Spleen (tissue), 7 donors: ENCODE results near the gene FLVCR2.

Source experiments
- POLR2A ChIP-seq, 3 donors: fragments of 450-650 bp; IDR thresholded peaks; one replicate each; pipeline ENCODE4 v1.5.1; 2017; ENCODE audit warnings: antibody characterized with exemption in 3 of 3, mild to moderate bottlenecking in 1 of 3
- TF ChIP-seq, protein P1 (sequence below), 11 experiments: fragments of 200-600 bp in 7 of 11; fragments of 450-650 bp in 4 of 11; sonication (generic) in 4 of 11; IDR thresholded peaks in 8 of 11; conservative IDR thresholded peaks in 3 of 11; 1 replicate in 7 of 11; 2 replicates in 4 of 11; pipeline versions ENCODE4 v1.4.0 to v1.8.0; 2016 to 2021; ENCODE audit warnings: antibody characterized with exemption in 11 of 11, inconsistent platforms in 4 of 11, mild to moderate bottlenecking in 1 of 11
- donor health status: DM: no; HTN: no; CAD: no; lungs with moderate emphysema.
- donor health status: DM: no; HTN: no; CAD: no.
- donor health status: DM: no; HTN: no; CAD: no.

DNA sequence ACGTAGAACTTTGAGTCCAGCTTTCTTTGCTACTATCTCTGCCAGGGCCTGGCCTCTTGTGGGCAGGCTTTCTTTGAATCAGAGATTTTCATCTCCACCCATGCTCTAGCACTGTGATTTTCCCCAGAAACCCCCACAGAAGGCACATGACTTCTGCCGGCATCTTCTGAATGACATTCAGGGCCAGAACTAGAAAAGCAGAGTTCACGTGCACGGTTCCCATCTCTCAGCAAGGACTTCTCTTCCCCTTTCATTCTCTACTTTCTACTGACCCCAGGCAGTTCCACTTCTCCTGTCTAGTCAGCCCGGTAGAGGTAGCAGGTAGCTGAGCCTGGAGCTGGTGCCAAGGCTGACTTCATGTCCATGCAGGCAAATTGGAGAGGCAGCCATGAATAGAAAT, 29.3 kb upstream of the FLVCR2 start:
- no peak for TF ChIP-seq POLR2A (IDR thresholded peaks at IDR 0.05)
- TF ChIP-seq, protein P1, sequence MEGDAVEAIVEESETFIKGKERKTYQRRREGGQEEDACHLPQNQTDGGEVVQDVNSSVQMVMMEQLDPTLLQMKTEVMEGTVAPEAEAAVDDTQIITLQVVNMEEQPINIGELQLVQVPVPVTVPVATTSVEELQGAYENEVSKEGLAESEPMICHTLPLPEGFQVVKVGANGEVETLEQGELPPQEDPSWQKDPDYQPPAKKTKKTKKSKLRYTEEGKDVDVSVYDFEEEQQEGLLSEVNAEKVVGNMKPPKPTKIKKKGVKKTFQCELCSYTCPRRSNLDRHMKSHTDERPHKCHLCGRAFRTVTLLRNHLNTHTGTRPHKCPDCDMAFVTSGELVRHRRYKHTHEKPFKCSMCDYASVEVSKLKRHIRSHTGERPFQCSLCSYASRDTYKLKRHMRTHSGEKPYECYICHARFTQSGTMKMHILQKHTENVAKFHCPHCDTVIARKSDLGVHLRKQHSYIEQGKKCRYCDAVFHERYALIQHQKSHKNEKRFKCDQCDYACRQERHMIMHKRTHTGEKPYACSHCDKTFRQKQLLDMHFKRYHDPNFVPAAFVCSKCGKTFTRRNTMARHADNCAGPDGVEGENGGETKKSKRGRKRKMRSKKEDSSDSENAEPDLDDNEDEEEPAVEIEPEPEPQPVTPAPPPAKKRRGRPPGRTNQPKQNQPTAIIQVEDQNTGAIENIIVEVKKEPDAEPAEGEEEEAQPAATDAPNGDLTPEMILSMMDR (IDR thresholded peaks at IDR 0.05 in 8 of 11, conservative IDR thresholded peaks at IDR 0.05 in 3 of 11): no peak
